Glutamatergic neuron (in vitro differentiated cells): ENCODE measurements around the gene SAP30BP. TPM values are rescaled to one million over a fixed set of nuclear protein-coding genes. Genes with fewer than 3 reads are reported as not detected.
A peak's percentile ranks its signal among the peaks of the same experiment; 100 is the strongest.

ENCODE experiments used
- DNase-seq: peaks from one replicate; pipeline ENCODE4 v3.0.0; 2022
- H3K27ac Mint-ChIP-seq: one replicate; pipeline ENCODE4 v1.8.0; 2020; ENCODE audit warnings: mild to moderate bottlenecking, mixed read lengths, inconsistent platforms; ENCODE audit not compliant: unreplicated experiment
- H3K27me3 Mint-ChIP-seq: one replicate; pipeline ENCODE4 v1.8.0; 2020; ENCODE audit warnings: mild to moderate bottlenecking, moderate library complexity, mixed read lengths, inconsistent platforms; ENCODE audit not compliant: unreplicated experiment
- H3K36me3 Mint-ChIP-seq: one replicate; pipeline ENCODE4 v1.8.0; 2020; ENCODE audit warnings: mild to moderate bottlenecking, mixed read lengths, inconsistent platforms; ENCODE audit not compliant: unreplicated experiment
- H3K4me1 Mint-ChIP-seq: one replicate; pipeline ENCODE4 v1.8.0; 2020; ENCODE audit warnings: mild to moderate bottlenecking, low read depth, mixed read lengths, inconsistent platforms; ENCODE audit not compliant: unreplicated experiment
- H3K4me3 Mint-ChIP-seq: one replicate; pipeline ENCODE4 v1.8.0; 2020; ENCODE audit warnings: mild to moderate bottlenecking, mixed read lengths, inconsistent platforms; ENCODE audit not compliant: unreplicated experiment
- H3K9me3 Mint-ChIP-seq: one replicate; pipeline ENCODE4 v1.8.0; 2020; ENCODE audit warnings: mild to moderate bottlenecking, moderate library complexity, mixed read lengths, inconsistent platforms; ENCODE audit not compliant: unreplicated experiment
- CTCF ChIP-seq: fragments of 200-600 bp; sonication (generic); IDR thresholded peaks from one replicate; pipeline ENCODE4 v1.5.0; 2021; ENCODE audit not compliant: partially characterized antibody, unreplicated experiment
- total RNA-seq: library from RNA; stranded (reverse); fragmentation: NEBNext Ultra II Directional; extraction: Animal tissue kit (Norgen Biotek cat#: 25700); gene quantifications from one replicate; pipeline ENCODE4 v1.2.1, GENCODE V29; 2021; ENCODE audit not compliant: unreplicated experiment

Gene SAP30BP
- total RNA-seq, 1 donor from 2014 or later: 115 TPM

GRCh38 chr17:75681289-75681688 lies 14.2 kb downstream of the SAP30BP start:
- no peak for TF ChIP-seq CTCF
- no peak overlapping the region for H3K27ac Mint-ChIP-seq
- no peaks in the 10 kb centered on the region for H3K4me1 Mint-ChIP-seq

GRCh38 chr17:75683583-75683982 lies 16.4 kb downstream of the SAP30BP start:
- Mint-ChIP-seq H3K27me3 (peaks cover 4% of the 10 kb centered on the region), H3K36me3 (no peaks in the 10 kb centered on the region), H3K27ac (no peak overlapping the region), H3K4me1 (no peaks in the 10 kb centered on the region), H3K9me3 (no peaks in the 10 kb centered on the region), H3K4me3 (no peak overlapping the region)
- no peak for TF ChIP-seq CTCF
- DNase-seq: no peak

More at GRCh38 chr17:75681289-75681688, 14.2 kb downstream of the SAP30BP start:
- Mint-ChIP-seq H3K27me3 (peaks cover 3% of the 10 kb centered on the region), H3K36me3 (no peaks in the 10 kb centered on the region), H3K9me3 (no peaks in the 10 kb centered on the region), H3K4me3 (no peak overlapping the region)
- DNase-seq: no peak

GRCh38 chr17:75684249-75684648 lies 17.1 kb downstream of the SAP30BP start:
- DNase-seq: no peak
- Mint-ChIP-seq H3K4me3 (no peak overlapping the region), H3K9me3 (no peaks in the 10 kb centered on the region), H3K36me3 (no peaks in the 10 kb centered on the region), H3K27ac (no peak overlapping the region), H3K4me1 (peaks cover 3% of the 10 kb centered on the region), H3K27me3 (peaks cover 7% of the 10 kb centered on the region)
- TF ChIP-seq CTCF: no peak

GRCh38 chr17:75684924-75685323 lies 17.8 kb downstream of the SAP30BP start:
- no peaks in the 10 kb centered on the region for H3K36me3 Mint-ChIP-seq
- H3K4me3 Mint-ChIP-seq: no peak overlapping the region
- peak overlapping the region; percentile 15 for H3K27ac Mint-ChIP-seq
- H3K4me1 Mint-ChIP-seq: peaks cover 3% of the 10 kb centered on the region
- DNase-seq: no peak
- no peaks in the 10 kb centered on the region for H3K9me3 Mint-ChIP-seq
- no peak for TF ChIP-seq CTCF
- peaks cover 4% of the 10 kb centered on the region for H3K27me3 Mint-ChIP-seq

- Mint-ChIP-seq H3K27ac (peak overlapping the region; percentile 15), H3K4me3 (no peak overlapping the region), H3K27me3 (peaks cover 6% of the 10 kb centered on the region), H3K9me3 (no peaks in the 10 kb centered on the region), H3K4me1 (peaks cover 3% of the 10 kb centered on the region), H3K36me3 (no peaks in the 10 kb centered on the region)
- DNase-seq: no peak
- TF ChIP-seq CTCF: no peak
Observed at GRCh38 chr17:75685499-75685898, 18.4 kb downstream of the SAP30BP start.
